ENCODE measurements around the gene EFCAB8. TPM values are rescaled to one million over a fixed set of nuclear protein-coding genes. Genes with fewer than 3 reads are reported as not detected.
"Not testable (repeated sequence)": the region's sequence is repeated elsewhere in the genome, so short reads cannot be mapped to it uniquely, and the experiment has no call there.

EFCAB8 gene
- total RNA-seq, 4 donors from 2014 or later, result 0.13 to 0.78 TPM; not detected in 2

GRCh38 chr20:32861446-32861845 is 2.7 kb downstream of the EFCAB8 start:
- Histone ChIP-seq H3K9me3 (no peaks in the 10 kb centered on the region), H3K36me3 (peaks cover 0 to 25% of the 10 kb centered on the region in 2 donors), H3K4me3 (no peak overlapping the region), H3K4me1 (no peaks in the 10 kb centered on the region), H3K27me3 (no peaks in the 10 kb centered on the region), H3K27ac (no peak overlapping the region)
- 100% methylated on average over 1 to 2 of the region's 7 CpGs for WGBS, 2 donors (ENCODE audit: low coverage in 1 of 2)
- no peak for TF ChIP-seq CTCF (IDR thresholded peaks at IDR 0.05)
- no peak for TF ChIP-seq POLR2AphosphoS5 (IDR thresholded peaks at IDR 0.05)
- no peak for TF ChIP-seq POLR2A (IDR thresholded peaks at IDR 0.05)
- no peak for TF ChIP-seq EP300 (IDR thresholded peaks at IDR 0.05)
- no peak for ATAC-seq

- no peaks in the 10 kb centered on the region for H3K27me3 ChIP-seq
- H3K4me3 ChIP-seq, result no peak overlapping the region
- H3K27ac ChIP-seq, result no peak overlapping the region
- WGBS, 2 donors (ENCODE audit: low coverage in 1 of 2), result 62 to 63% methylated on average over 2 of the region's 2 CpGs
- no peak for ATAC-seq
- no peaks in the 10 kb centered on the region for H3K9me3 ChIP-seq
- H3K4me1 ChIP-seq, result no peaks in the 10 kb centered on the region
- TF ChIP-seq EP300 (IDR thresholded peaks at IDR 0.05), result no peak
- no peak for TF ChIP-seq POLR2A (IDR thresholded peaks at IDR 0.05)
- no peak for TF ChIP-seq CTCF (IDR thresholded peaks at IDR 0.05)
- TF ChIP-seq POLR2AphosphoS5 (IDR thresholded peaks at IDR 0.05), result no peak
- no peaks in the 10 kb centered on the region for H3K36me3 ChIP-seq
Observed at GRCh38 chr20:32869562-32869961, 10.8 kb downstream of the EFCAB8 start.

- not testable (repeated sequence) for H3K9me3 ChIP-seq, H3K4me1 ChIP-seq, H3K27me3 ChIP-seq, H3K27ac ChIP-seq, ATAC-seq, H3K4me3 ChIP-seq, H3K36me3 ChIP-seq
- WGBS, 2 donors (ENCODE audit: low coverage in 1 of 2), result 89 to 100% methylated on average over 1 to 3 of the region's 3 CpGs
Observed at GRCh38 chr20:32870526-32870925, 11.8 kb downstream of the EFCAB8 start.

- 77 to 92% methylated on average over 4 to 5 of the region's 5 CpGs for WGBS, 2 donors (ENCODE audit: low coverage in 1 of 2)
- H3K9me3 ChIP-seq, result no peaks in the 10 kb centered on the region
- H3K27me3 ChIP-seq, result no peaks in the 10 kb centered on the region
- TF ChIP-seq POLR2A (IDR thresholded peaks at IDR 0.05) (no peak), CTCF (IDR thresholded peaks at IDR 0.05) (no peak), POLR2AphosphoS5 (IDR thresholded peaks at IDR 0.05) (no peak), EP300 (IDR thresholded peaks at IDR 0.05) (no peak)
- H3K4me3 ChIP-seq, result no peak overlapping the region
- no peak for ATAC-seq
- no peak overlapping the region for H3K27ac ChIP-seq
- H3K36me3 ChIP-seq, result no peaks in the 10 kb centered on the region
- H3K4me1 ChIP-seq, result no peaks in the 10 kb centered on the region
Observed at GRCh38 chr20:32870985-32871384, 12.3 kb downstream of the EFCAB8 start.

GRCh38 chr20:32871627-32872160 is 13.0 kb downstream of the EFCAB8 start:
- no peaks in the 10 kb centered on the region for H3K9me3 ChIP-seq
- no peaks in the 10 kb centered on the region for H3K27me3 ChIP-seq
- H3K4me1 ChIP-seq, result no peaks in the 10 kb centered on the region
- 53 to 82% methylated on average over 3 to 4 of the region's 4 CpGs for WGBS, 2 donors (ENCODE audit: low coverage in 1 of 2)
- H3K27ac ChIP-seq, result no peak overlapping the region
- no peak for TF ChIP-seq POLR2AphosphoS5 (IDR thresholded peaks at IDR 0.05)
- no peak for TF ChIP-seq POLR2A (IDR thresholded peaks at IDR 0.05)
- no peak for TF ChIP-seq EP300 (IDR thresholded peaks at IDR 0.05)
- no peak for TF ChIP-seq CTCF (IDR thresholded peaks at IDR 0.05)
- H3K36me3 ChIP-seq, result no peaks in the 10 kb centered on the region
- H3K4me3 ChIP-seq, result no peak overlapping the region
- ATAC-seq, result no peak
